KMS-11 (cell line): ENCODE results near the gene KANK3.
"Not testable (repeated sequence)": the region's sequence is repeated elsewhere in the genome, so short reads cannot be mapped to it uniquely, and the experiment has no call there.

Experiments
- H2AFZ ChIP-seq: fragments of 200-600 bp; sonication (generic); 2 replicates; pipeline ENCODE4 v1.6.1; 2016; ENCODE audit warnings: antibody characterized with exemption, mixed run types, low read depth
- H3K27ac ChIP-seq: fragments of 200-600 bp; sonication (generic); 2 replicates; pipeline ENCODE4 v1.6.1; 2016; ENCODE audit warnings: mild to moderate bottlenecking, mixed run types
- H3K27me3 ChIP-seq: fragments of 200-600 bp; sonication (generic); 2 replicates; pipeline ENCODE4 v1.6.1; 2017; ENCODE audit warnings: mild to moderate bottlenecking, low read depth, mixed run types, moderate library complexity; ENCODE audit not compliant: insufficient read depth
- H3K36me3 ChIP-seq: fragments of 200-600 bp; sonication (generic); 2 replicates; pipeline ENCODE4 v1.6.1; 2017; ENCODE audit warnings: mild to moderate bottlenecking, mixed run types; ENCODE audit not compliant: insufficient read depth
- H3K4me1 ChIP-seq: fragments of 200-600 bp; sonication (generic); 2 replicates; pipeline ENCODE4 v1.6.1; 2016; ENCODE audit warnings: mild to moderate bottlenecking, low read depth, mixed run types; ENCODE audit not compliant: poor library complexity, severe bottlenecking
- H3K4me2 ChIP-seq: fragments of 200-600 bp; sonication (generic); 2 replicates; pipeline ENCODE4 v1.7.0; 2016; ENCODE audit warnings: mild to moderate bottlenecking, mixed run types
- H3K4me3 ChIP-seq: fragments of 200-600 bp; sonication (generic); IDR thresholded peaks from 2 replicates; pipeline ENCODE4 v1.6.1; 2017; ENCODE audit warnings: low read depth, low read length, mixed read lengths; ENCODE audit not compliant: insufficient read depth
- H3K79me2 ChIP-seq: fragments of 200-600 bp; sonication (generic); 2 replicates; pipeline ENCODE4 v1.6.1; 2016; ENCODE audit warnings: low read depth, mixed run types; ENCODE audit not compliant: insufficient read depth
- H3K9ac ChIP-seq: fragments of 200-600 bp; sonication (generic); 2 replicates; pipeline ENCODE4 v1.6.1; 2016; ENCODE audit warnings: mild to moderate bottlenecking, mixed run types
- H4K20me1 ChIP-seq: fragments of 200-600 bp; sonication (generic); 2 replicates; pipeline ENCODE4 v1.6.1; 2016; ENCODE audit warnings: mild to moderate bottlenecking, mixed run types; ENCODE audit not compliant: insufficient read depth
- CTCF ChIP-seq: fragments of 200-600 bp; sonication (generic); conservative IDR thresholded peaks from 2 replicates; pipeline ENCODE4 v1.6.1; 2017; ENCODE audit warnings: low read depth, mild to moderate bottlenecking, antibody characterized with exemption, low read length, moderate library complexity, mixed read lengths

KANK3 gene

GRCh38 chr19:8358948-8359347 lies 15.9 kb upstream of the KANK3 start:
- no peak overlapping the region for H3K9ac ChIP-seq
- no peaks in the 10 kb centered on the region for H4K20me1 ChIP-seq
- H3K4me3 ChIP-seq, result no peak overlapping the region
- no peaks in the 10 kb centered on the region for H3K79me2 ChIP-seq
- TF ChIP-seq CTCF, result no peak
- peaks cover 7% of the 10 kb centered on the region for H3K4me1 ChIP-seq
- H3K36me3 ChIP-seq, result no peaks in the 10 kb centered on the region
- H3K27me3 ChIP-seq, result no peaks in the 10 kb centered on the region
- H3K4me2 ChIP-seq, result no peak overlapping the region
- no peak overlapping the region for H2AFZ ChIP-seq
- no peak overlapping the region for H3K27ac ChIP-seq

GRCh38 chr19:8357007-8357521 lies 14.0 kb upstream of the KANK3 start:
- no peaks in the 10 kb centered on the region for H3K79me2 ChIP-seq

GRCh38 chr19:8355631-8356402 lies 12.8 kb upstream of the KANK3 start:
- Histone ChIP-seq H3K4me2 (no peak overlapping the region), H4K20me1 (no peaks in the 10 kb centered on the region), H2AFZ (no peak overlapping the region), H3K79me2 (no peaks in the 10 kb centered on the region), H3K9ac (no peak overlapping the region), H3K27ac (no peak overlapping the region), H3K36me3 (no peaks in the 10 kb centered on the region), H3K27me3 (peaks cover 10% of the 10 kb centered on the region; the same call in 1 of the 2 replicates), H3K4me3 (no peak overlapping the region), H3K4me1 (no peaks in the 10 kb centered on the region)
- TF ChIP-seq CTCF, result no peak

More at GRCh38 chr19:8357007-8357521, 14.0 kb upstream of the KANK3 start:
- H3K27me3 ChIP-seq, result peaks cover 5% of the 10 kb centered on the region; the same call in 1 of the 2 replicates
- H3K27ac ChIP-seq, result no peak overlapping the region
- H3K36me3 ChIP-seq, result no peaks in the 10 kb centered on the region
- peaks cover 5% of the 10 kb centered on the region for H3K4me1 ChIP-seq
- H3K4me3 ChIP-seq, result no peak overlapping the region
- no peak overlapping the region for H3K9ac ChIP-seq
- H2AFZ ChIP-seq, result no peak overlapping the region
- TF ChIP-seq CTCF, result no peak
- no peak overlapping the region for H3K4me2 ChIP-seq
- H4K20me1 ChIP-seq, result no peaks in the 10 kb centered on the region

- H3K4me1 ChIP-seq, H2AFZ ChIP-seq: not testable (repeated sequence)
Measured at GRCh38 chr19:8352845-8353244, 9.8 kb upstream of the KANK3 start.

More at GRCh38 chr19:8352845-8353244, 9.8 kb upstream of the KANK3 start:
- not testable (repeated sequence) for H3K4me2 ChIP-seq, H3K36me3 ChIP-seq, H4K20me1 ChIP-seq, H3K9ac ChIP-seq, H3K4me3 ChIP-seq, H3K79me2 ChIP-seq, H3K27ac ChIP-seq
- H3K27me3 ChIP-seq, result peaks cover 16% of the 10 kb centered on the region; the same call in 1 of the 2 replicates
